Measurements from ENCODE around the gene FAM167B. TPM values are rescaled to one million over a fixed set of nuclear protein-coding genes. Genes with fewer than 3 reads are reported as not detected.

Gene FAM167B
- total RNA-seq, 2 donors from 2014 or later, result 0.99 to 1.1 TPM

GRCh38 chr1:32216566-32216965 is 30.5 kb upstream of the FAM167B start:
- ATAC-seq (replicated peaks), result no peak
- H3K27ac Mint-ChIP-seq, result peak overlapping the region; percentile 32
- no peaks in the 10 kb centered on the region for H3K9me3 Mint-ChIP-seq
- H3K4me3 Mint-ChIP-seq, result no peak overlapping the region
- no peaks in the 10 kb centered on the region for H3K27me3 Mint-ChIP-seq
- peaks cover 6% of the 10 kb centered on the region for H3K36me3 Mint-ChIP-seq (ENCODE audit: low read depth)
- peaks cover 7% of the 10 kb centered on the region for H3K4me1 Mint-ChIP-seq

- Mint-ChIP-seq H3K9me3 (no peaks in the 10 kb centered on the region), H3K4me3 (no peak overlapping the region), H3K4me1 (peaks cover 12% of the 10 kb centered on the region), H3K27ac (no peak overlapping the region), H3K36me3 (ENCODE audit: low read depth) (peaks cover 27% of the 10 kb centered on the region), H3K27me3 (no peaks in the 10 kb centered on the region)
- ATAC-seq (replicated peaks), result no peak
Observed at GRCh38 chr1:32219022-32219421, 28.0 kb upstream of the FAM167B start.

- H3K4me3 Mint-ChIP-seq, result peak overlapping the region; percentile 92
- no peaks in the 10 kb centered on the region for H3K27me3 Mint-ChIP-seq
- H3K4me1 Mint-ChIP-seq, result peaks cover 16% of the 10 kb centered on the region
- no peaks in the 10 kb centered on the region for H3K9me3 Mint-ChIP-seq
- ATAC-seq (replicated peaks), result no peak
- peaks cover 46% of the 10 kb centered on the region for H3K36me3 Mint-ChIP-seq (ENCODE audit: low read depth)
- peak overlapping the region; percentile 97 for H3K27ac Mint-ChIP-seq
Observed at GRCh38 chr1:32220746-32221580, 26.1 kb upstream of the FAM167B start.

- Mint-ChIP-seq H3K27ac (peak overlapping the region; percentile 97), H3K27me3 (no peaks in the 10 kb centered on the region), H3K9me3 (no peaks in the 10 kb centered on the region), H3K4me1 (peaks cover 16% of the 10 kb centered on the region), H3K4me3 (peak overlapping the region; percentile 92), H3K36me3 (ENCODE audit: low read depth) (peaks cover 53% of the 10 kb centered on the region)
- no peak for ATAC-seq (replicated peaks)
Observed at GRCh38 chr1:32221581-32221979, 25.4 kb upstream of the FAM167B start.

GRCh38 chr1:32221980-32222755 is 24.9 kb upstream of the FAM167B start, which contains the start of the genes EIF3I and TMEM234:
Gene EIF3I (plus strand): TSS chr1:32222407. CDS start chr1:32222442, 35 bp downstream.
Gene TMEM234 (minus strand): TSS chr1:32222353. CDS start chr1:32222322, 31 bp downstream.
- H3K36me3 Mint-ChIP-seq (ENCODE audit: low read depth), result peaks cover 58% of the 10 kb centered on the region
- peak within 1 kb of the TSS; percentile 92 for H3K4me3 Mint-ChIP-seq
- H3K9me3 Mint-ChIP-seq, result no peaks in the 10 kb centered on the region
- H3K27ac Mint-ChIP-seq, result peak within 1 kb of the TSS; percentile 97
- H3K27me3 Mint-ChIP-seq, result no peaks in the 10 kb centered on the region
- peak; percentile 99 for ATAC-seq (replicated peaks)
- H3K4me1 Mint-ChIP-seq, result peaks cover 16% of the 10 kb centered on the region

- H3K27ac Mint-ChIP-seq, result peak overlapping the region; percentile 97
- H3K4me3 Mint-ChIP-seq, result peak overlapping the region; percentile 92
- ATAC-seq (replicated peaks), result no peak
- peaks cover 23% of the 10 kb centered on the region for H3K4me1 Mint-ChIP-seq
- peaks cover 67% of the 10 kb centered on the region for H3K36me3 Mint-ChIP-seq (ENCODE audit: low read depth)
- no peaks in the 10 kb centered on the region for H3K9me3 Mint-ChIP-seq
- H3K27me3 Mint-ChIP-seq, result no peaks in the 10 kb centered on the region
Observed at GRCh38 chr1:32223683-32224082, 23.3 kb upstream of the FAM167B start.

- no peaks in the 10 kb centered on the region for H3K27me3 Mint-ChIP-seq
- ATAC-seq (replicated peaks), result no peak
- H3K27ac Mint-ChIP-seq, result peak overlapping the region; percentile 97
- peak overlapping the region; percentile 92 for H3K4me3 Mint-ChIP-seq
- H3K9me3 Mint-ChIP-seq, result no peaks in the 10 kb centered on the region
- H3K36me3 Mint-ChIP-seq (ENCODE audit: low read depth), result peaks cover 73% of the 10 kb centered on the region
- peaks cover 23% of the 10 kb centered on the region for H3K4me1 Mint-ChIP-seq
Observed at GRCh38 chr1:32224285-32224684, 22.7 kb upstream of the FAM167B start.

- Mint-ChIP-seq H3K4me3 (no peak overlapping the region), H3K36me3 (ENCODE audit: low read depth) (peaks cover 87% of the 10 kb centered on the region), H3K4me1 (peaks cover 14% of the 10 kb centered on the region), H3K27ac (no peak overlapping the region), H3K9me3 (no peaks in the 10 kb centered on the region), H3K27me3 (no peaks in the 10 kb centered on the region)
- ATAC-seq (replicated peaks), result no peak
Observed at GRCh38 chr1:32228771-32229170, 18.3 kb upstream of the FAM167B start.

GRCh38 chr1:32231843-32232432 is 15.1 kb upstream of the FAM167B start:
- Mint-ChIP-seq H3K36me3 (ENCODE audit: low read depth) (peaks cover 55% of the 10 kb centered on the region), H3K27ac (peak overlapping the region; percentile 18), H3K4me1 (peaks cover 7% of the 10 kb centered on the region), H3K4me3 (no peak overlapping the region), H3K9me3 (no peaks in the 10 kb centered on the region), H3K27me3 (no peaks in the 10 kb centered on the region)
- ATAC-seq (replicated peaks), result no peak

GRCh38 chr1:32232558-32233304 is 14.3 kb upstream of the FAM167B start:
- Mint-ChIP-seq H3K36me3 (ENCODE audit: low read depth) (peaks cover 47% of the 10 kb centered on the region), H3K9me3 (no peaks in the 10 kb centered on the region), H3K27ac (peak overlapping the region; percentile 18), H3K27me3 (no peaks in the 10 kb centered on the region), H3K4me1 (peaks cover 1% of the 10 kb centered on the region), H3K4me3 (no peak overlapping the region)
- no peak for ATAC-seq (replicated peaks)

GRCh38 chr1:32234792-32235191 is 12.2 kb upstream of the FAM167B start:
- Mint-ChIP-seq H3K9me3 (no peaks in the 10 kb centered on the region), H3K27me3 (no peaks in the 10 kb centered on the region), H3K27ac (no peak overlapping the region), H3K4me3 (no peak overlapping the region), H3K4me1 (peaks cover 5% of the 10 kb centered on the region), H3K36me3 (ENCODE audit: low read depth) (peaks cover 27% of the 10 kb centered on the region)
- ATAC-seq (replicated peaks), result no peak

GRCh38 chr1:32239337-32239736 is 7.7 kb upstream of the FAM167B start:
- H3K4me3 Mint-ChIP-seq, result peak overlapping the region; percentile 86
- peaks cover 5% of the 10 kb centered on the region for H3K4me1 Mint-ChIP-seq
- H3K9me3 Mint-ChIP-seq, result no peaks in the 10 kb centered on the region
- no peak for ATAC-seq (replicated peaks)
- no peak overlapping the region for H3K27ac Mint-ChIP-seq
- H3K36me3 Mint-ChIP-seq (ENCODE audit: low read depth), result no peaks in the 10 kb centered on the region
- no peaks in the 10 kb centered on the region for H3K27me3 Mint-ChIP-seq

- H3K4me1 Mint-ChIP-seq, result peaks cover 5% of the 10 kb centered on the region
- H3K4me3 Mint-ChIP-seq, result peak overlapping the region; percentile 86
- no peaks in the 10 kb centered on the region for H3K27me3 Mint-ChIP-seq
- H3K36me3 Mint-ChIP-seq (ENCODE audit: low read depth), result no peaks in the 10 kb centered on the region
- no peak for ATAC-seq (replicated peaks)
- H3K27ac Mint-ChIP-seq, result no peak overlapping the region
- no peaks in the 10 kb centered on the region for H3K9me3 Mint-ChIP-seq
Observed at GRCh38 chr1:32239790-32240139, 7.3 kb upstream of the FAM167B start.
